PC-3 (cell line): Measurements from ENCODE around the gene CDC42BPB. TPM values are rescaled to one million over a fixed set of nuclear protein-coding genes. Genes with fewer than 3 reads are reported as not detected.

Experiments used
- ATAC-seq: fragments of 200-7000 bp; cut with Tn5 transposase; 2 replicates; pipeline ENCODE4 v1.9.1; 2020; ENCODE audit warnings: mild to moderate bottlenecking, moderate library complexity
- BruUV-seq: library from RNA; stranded (reverse); fragments of 400-500 nt; replicated peaks from 2 replicates; lab custom pipeline; 2021; lab: Mats Ljungman, UMichigan
- CTCF ChIA-PET: fragments of 300-600 bp; sonication (Branson Sonifier 250); formaldehyde crosslinking; loops from one replicate; lab custom pipeline; 2022; ENCODE audit warnings: antibody characterized with exemption; lab: Charles Lee
- POLR2A ChIA-PET: fragments of 300-600 bp; sonication (Branson Sonifier 250); formaldehyde crosslinking; loops from one replicate; lab custom pipeline; 2022; ENCODE audit warnings: antibody characterized with exemption; ENCODE audit not compliant: unreplicated experiment; lab: Charles Lee
- DNase-seq: peaks from one replicate; pipeline ENCODE4 v3.0.0-alpha.2; 2015
- H2AFZ ChIP-seq: fragments of 300-600 bp; sonication (generic); 2 replicates; pipeline ENCODE4 v1.6.0; 2016; ENCODE audit warnings: antibody characterized with exemption, low read length
- H3F3A ChIP-seq: fragments of 300-600 bp; sonication (generic); one replicate; pipeline ENCODE4 v1.6.0; 2017; ENCODE audit warnings: antibody characterized with exemption, low read length, control low read depth, mild to moderate bottlenecking; ENCODE audit not compliant: unreplicated experiment
- H3K27ac ChIP-seq: fragments of 300-600 bp; sonication (generic); 2 replicates; pipeline ENCODE4 v1.5.1; 2016; ENCODE audit warnings: mild to moderate bottlenecking, low read length
- H3K27me3 ChIP-seq: fragments of 300-600 bp; sonication (generic); 2 replicates; pipeline ENCODE4 v1.6.1; 2016; ENCODE audit warnings: low read length, mixed read lengths
- H3K36me3 ChIP-seq: fragments of 300-600 bp; sonication (generic); 2 replicates; pipeline ENCODE4 v1.6.1; 2016; ENCODE audit warnings: low read depth, mixed run types, low read length, mixed read lengths
- H3K4me1 ChIP-seq: fragments of 300-600 bp; sonication (generic); 2 replicates; pipeline ENCODE4 v1.5.1; 2016; ENCODE audit warnings: low read length; ENCODE audit not compliant: insufficient read depth
- H3K4me2 ChIP-seq: fragments of 300-600 bp; sonication (generic); 2 replicates; pipeline ENCODE4 v1.6.0; 2016; ENCODE audit warnings: low read length
- H3K4me3 ChIP-seq: fragments of 300-600 bp; sonication (generic); 2 replicates; pipeline ENCODE4 v1.5.1; 2016; ENCODE audit warnings: mild to moderate bottlenecking, low read length, mixed read lengths
- H3K79me2 ChIP-seq: fragments of 300-600 bp; sonication (generic); 2 replicates; pipeline ENCODE4 v1.6.1; 2017; ENCODE audit warnings: low read length, mixed read lengths
- H3K9ac ChIP-seq: fragments of 300-600 bp; sonication (generic); 2 replicates; pipeline ENCODE4 v1.6.0; 2016; ENCODE audit warnings: mild to moderate bottlenecking, low read length
- H3K9me2 ChIP-seq: fragments of 300-600 bp; sonication (generic); replicated peaks from 2 replicates; pipeline ENCODE4 v1.6.1; 2016; ENCODE audit warnings: mixed run types, low read length, mixed read lengths
- H3K9me3 ChIP-seq: fragments of 300-600 bp; sonication (generic); 2 replicates; pipeline ENCODE4 v1.6.1; 2016; ENCODE audit warnings: low read length, mixed read lengths
- H4K20me1 ChIP-seq: fragments of 300-600 bp; sonication (generic); 2 replicates; pipeline ENCODE4 v1.6.1; 2016; ENCODE audit warnings: low read length, mixed read lengths
- EZH2 ChIP-seq: fragments of 300-600 bp; sonication (generic); IDR thresholded peaks from one replicate; pipeline ENCODE4 v1.6.1; 2017; ENCODE audit warnings: antibody characterized with exemption, mild to moderate bottlenecking, low read length; ENCODE audit not compliant: unreplicated experiment
- EZH2phosphoT487 ChIP-seq: fragments of 300-600 bp; sonication (generic); IDR thresholded peaks from 2 replicates; pipeline ENCODE4 v1.6.1; 2018; ENCODE audit warnings: mild to moderate bottlenecking, antibody characterized with exemption, low read length, borderline replicate concordance
- intact Hi-C: fragments of 100-400 bp; cut with micrococcal nuclease; formaldehyde crosslinking; loops from 2 replicates; pipeline ENCODE4 v1.9.0; 2023
- total RNA-seq: library from RNA; depleted of rRNA; stranded (reverse); fragments of >200 nt; gene quantifications from 2 replicates; pipeline ENCODE4 v1.2.3, GENCODE V29; 2014
- TF ChIP-seq, protein P1 (sequence below): fragments of 300-600 bp; sonication (generic); conservative IDR thresholded peaks from 2 replicates; pipeline ENCODE4 v1.5.1; 2017; ENCODE audit warnings: antibody characterized with exemption, low read depth, mild to moderate bottlenecking, low read length

Gene CDC42BPB
- total RNA-seq, 1 experiment from 2014 or later, result 73.0 TPM

DNA sequence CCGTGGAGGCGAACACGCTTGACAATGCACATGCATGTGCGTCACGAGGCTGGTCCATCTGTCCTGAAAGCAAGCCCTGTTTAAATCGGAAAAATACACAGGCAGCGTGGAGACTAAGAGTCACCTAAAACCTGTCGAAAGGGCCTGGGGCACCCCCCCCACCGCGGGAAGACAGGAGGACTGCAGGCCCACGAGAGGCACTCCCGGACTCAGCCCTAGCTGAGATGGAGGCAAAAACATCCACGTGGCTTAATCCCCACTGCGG, 54.1 kb downstream of the CDC42BPB start:
- Histone ChIP-seq H3K9me2 (no peaks in the 10 kb centered on the region), H3K4me3 (no peak overlapping the region), H3K36me3 (peaks cover 15% of the 10 kb centered on the region; the same call in 1 of the 2 replicates), H3K4me2 (no peak overlapping the region), H3K79me2 (peaks cover 19% of the 10 kb centered on the region), H3K27ac (no peak overlapping the region), H3K27me3 (no peaks in the 10 kb centered on the region), H3K4me1 (peaks cover 11% of the 10 kb centered on the region), H3K9ac (no peak overlapping the region), H3K9me3 (no peaks in the 10 kb centered on the region), H2AFZ (no peak overlapping the region), H4K20me1 (no peaks in the 10 kb centered on the region), H3F3A (no peaks in the 10 kb centered on the region)
- ATAC-seq (no peak), DNase-seq (no peak)
- intact Hi-C loops, result no loop called here
- POLR2A ChIA-PET, result interaction anchor here (0.5 kb wide), 1 partner anchor 331 kb away, joined by 3 read pairs; the partner anchor contains the start of gene EIF5
- no peak for TF ChIP-seq EZH2
- TF ChIP-seq EZH2phosphoT487, result no peak
- TF ChIP-seq, protein P1, sequence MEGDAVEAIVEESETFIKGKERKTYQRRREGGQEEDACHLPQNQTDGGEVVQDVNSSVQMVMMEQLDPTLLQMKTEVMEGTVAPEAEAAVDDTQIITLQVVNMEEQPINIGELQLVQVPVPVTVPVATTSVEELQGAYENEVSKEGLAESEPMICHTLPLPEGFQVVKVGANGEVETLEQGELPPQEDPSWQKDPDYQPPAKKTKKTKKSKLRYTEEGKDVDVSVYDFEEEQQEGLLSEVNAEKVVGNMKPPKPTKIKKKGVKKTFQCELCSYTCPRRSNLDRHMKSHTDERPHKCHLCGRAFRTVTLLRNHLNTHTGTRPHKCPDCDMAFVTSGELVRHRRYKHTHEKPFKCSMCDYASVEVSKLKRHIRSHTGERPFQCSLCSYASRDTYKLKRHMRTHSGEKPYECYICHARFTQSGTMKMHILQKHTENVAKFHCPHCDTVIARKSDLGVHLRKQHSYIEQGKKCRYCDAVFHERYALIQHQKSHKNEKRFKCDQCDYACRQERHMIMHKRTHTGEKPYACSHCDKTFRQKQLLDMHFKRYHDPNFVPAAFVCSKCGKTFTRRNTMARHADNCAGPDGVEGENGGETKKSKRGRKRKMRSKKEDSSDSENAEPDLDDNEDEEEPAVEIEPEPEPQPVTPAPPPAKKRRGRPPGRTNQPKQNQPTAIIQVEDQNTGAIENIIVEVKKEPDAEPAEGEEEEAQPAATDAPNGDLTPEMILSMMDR, result no peak
- BruUV-seq, result no TSS peak
- CTCF ChIA-PET, result no interaction called here

GRCh38 chr14:103002578-103003350, 54.6 kb downstream of the CDC42BPB start:
- no peak overlapping the region for H3K9ac ChIP-seq
- CTCF ChIA-PET, result no interaction called here
- peaks cover 10% of the 10 kb centered on the region; the same call in 1 of the 2 replicates for H3K36me3 ChIP-seq
- H3K27me3 ChIP-seq, result no peaks in the 10 kb centered on the region
- H3K27ac ChIP-seq, result no peak overlapping the region
- no peak overlapping the region for H3K4me2 ChIP-seq
- H3K4me1 ChIP-seq, result peaks cover 17% of the 10 kb centered on the region
- no peaks in the 10 kb centered on the region for H3K9me3 ChIP-seq
- DNase-seq, result no peak
- H3K4me3 ChIP-seq, result no peak overlapping the region
- H4K20me1 ChIP-seq, result no peaks in the 10 kb centered on the region
- no peak for ATAC-seq
- H3K79me2 ChIP-seq, result peaks cover 16% of the 10 kb centered on the region; the same call in 1 of the 2 replicates
- BruUV-seq, result no TSS peak
- TF ChIP-seq, protein P1, result peak; percentile 37; the same call in 1 of the 2 replicates
- no peak for TF ChIP-seq EZH2
- H3K9me2 ChIP-seq, result no peaks in the 10 kb centered on the region
- intact Hi-C loops, result no loop called here
- no peaks in the 10 kb centered on the region for H3F3A ChIP-seq
- H2AFZ ChIP-seq, result no peak overlapping the region
- POLR2A ChIA-PET, result interaction anchor here (0.5 kb wide), 1 partner anchor 331 kb away, joined by 3 read pairs; the partner anchor contains the start of gene EIF5

- Histone ChIP-seq H4K20me1 (no peaks in the 10 kb centered on the region), H2AFZ (no peak overlapping the region), H3K4me3 (no peak overlapping the region), H3K9me2 (no peaks in the 10 kb centered on the region), H3F3A (no peaks in the 10 kb centered on the region), H3K27me3 (no peaks in the 10 kb centered on the region), H3K4me2 (no peak overlapping the region), H3K9me3 (no peaks in the 10 kb centered on the region), H3K4me1 (peaks cover 20% of the 10 kb centered on the region), H3K9ac (no peak overlapping the region), H3K27ac (no peak overlapping the region), H3K79me2 (peaks cover 19% of the 10 kb centered on the region), H3K36me3 (peaks cover 13% of the 10 kb centered on the region)
- TF ChIP-seq, protein P1, result no peak
- TF ChIP-seq EZH2, result no peak
- TF ChIP-seq EZH2phosphoT487, result no peak
- BruUV-seq, result no TSS peak
- ATAC-seq (no peak), DNase-seq (no peak)
- intact Hi-C loops, result no loop called here
- POLR2A ChIA-PET, result no interaction called here
- CTCF ChIA-PET, result no interaction called here
These were observed 55.5 kb downstream of the CDC42BPB start for GRCh38 chr14:103001651-103002396.
